NOMO-1 treated with DMSO at 0.1 percent for 48 hours (cell line): Measurements from ENCODE around the gene THRB.

Experiments
- DNase-seq: peaks from one replicate; lab custom pipeline; 2025; ENCODE audit not compliant: unreplicated experiment; lab: John Stamatoyannopoulos, UW

Gene THRB

DNA sequence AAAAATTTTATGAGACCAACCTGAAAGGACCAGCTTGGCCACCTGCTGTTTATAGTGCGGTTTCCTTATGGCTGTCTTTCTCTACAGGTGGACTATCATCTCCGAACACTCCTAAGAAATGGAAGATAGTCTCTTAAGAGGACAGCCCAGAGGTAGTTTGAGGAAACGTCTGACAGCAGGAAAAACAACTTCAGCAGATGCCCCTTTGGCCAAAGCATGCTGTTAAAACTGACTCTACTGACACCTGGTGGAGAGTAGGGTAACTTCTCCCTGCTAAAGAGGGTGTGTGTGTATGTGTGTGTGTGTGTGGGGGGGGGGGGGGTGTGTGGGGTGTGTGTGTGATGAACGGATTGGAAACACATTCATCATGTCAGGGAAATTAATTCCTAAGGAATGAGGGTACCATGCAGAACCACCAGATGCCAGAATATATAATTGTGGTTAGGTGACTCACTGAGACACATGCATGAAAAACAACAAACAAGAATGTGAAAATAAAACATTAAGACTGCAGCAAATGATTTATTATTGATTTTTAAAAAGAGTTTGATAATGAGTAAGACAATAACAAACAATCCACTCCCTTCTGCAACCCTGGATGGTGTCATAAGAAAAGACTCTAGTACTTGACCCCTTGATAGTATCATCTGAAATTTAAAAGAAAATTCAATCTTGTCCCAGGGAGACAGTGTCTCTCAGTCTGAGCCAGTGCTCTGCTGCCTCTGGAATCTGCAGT, 256.5 kb downstream of the THRB start:
- DNase-seq = peak; percentile 20

DNA sequence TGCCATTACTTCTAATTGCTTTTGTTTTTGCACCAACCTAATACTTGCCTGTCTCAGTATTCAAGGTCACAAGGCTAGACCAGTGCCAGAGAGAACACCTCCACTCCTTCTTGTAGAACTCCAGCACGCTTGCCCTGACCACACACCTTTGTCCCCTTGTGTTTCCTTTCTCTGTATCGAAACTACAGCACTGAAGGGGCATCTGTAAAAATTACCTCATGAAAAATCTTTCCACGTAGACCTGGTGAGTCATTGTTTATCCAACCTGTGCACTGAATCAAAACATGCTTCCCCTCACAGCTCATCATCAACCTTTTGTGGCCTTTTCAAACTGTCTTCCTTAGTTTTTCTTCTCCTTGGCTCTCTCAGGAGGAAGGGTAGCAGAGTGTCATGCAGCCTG, 259.5 kb downstream of the THRB start:
- DNase-seq = no peak

DNA sequence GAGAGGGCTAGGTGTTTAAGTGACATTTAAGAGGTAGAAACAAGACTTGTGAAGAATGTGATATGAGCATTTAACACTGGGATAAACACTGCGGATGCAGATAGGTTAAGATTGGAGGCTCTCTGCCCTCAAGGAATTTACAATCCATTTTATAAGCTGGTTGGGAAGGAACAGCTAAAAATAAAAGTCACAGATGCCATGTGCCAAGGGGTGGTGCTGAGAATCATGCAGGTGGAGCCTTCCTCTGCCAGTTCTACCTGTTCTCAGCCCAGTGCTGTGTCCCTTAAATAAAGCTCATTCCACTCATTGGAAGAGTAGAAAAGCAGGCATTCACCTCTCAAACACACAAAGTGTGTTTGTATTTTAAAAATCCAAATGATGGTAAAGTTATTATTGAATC, 261.9 kb downstream of the THRB start:
- DNase-seq = no peak

DNA sequence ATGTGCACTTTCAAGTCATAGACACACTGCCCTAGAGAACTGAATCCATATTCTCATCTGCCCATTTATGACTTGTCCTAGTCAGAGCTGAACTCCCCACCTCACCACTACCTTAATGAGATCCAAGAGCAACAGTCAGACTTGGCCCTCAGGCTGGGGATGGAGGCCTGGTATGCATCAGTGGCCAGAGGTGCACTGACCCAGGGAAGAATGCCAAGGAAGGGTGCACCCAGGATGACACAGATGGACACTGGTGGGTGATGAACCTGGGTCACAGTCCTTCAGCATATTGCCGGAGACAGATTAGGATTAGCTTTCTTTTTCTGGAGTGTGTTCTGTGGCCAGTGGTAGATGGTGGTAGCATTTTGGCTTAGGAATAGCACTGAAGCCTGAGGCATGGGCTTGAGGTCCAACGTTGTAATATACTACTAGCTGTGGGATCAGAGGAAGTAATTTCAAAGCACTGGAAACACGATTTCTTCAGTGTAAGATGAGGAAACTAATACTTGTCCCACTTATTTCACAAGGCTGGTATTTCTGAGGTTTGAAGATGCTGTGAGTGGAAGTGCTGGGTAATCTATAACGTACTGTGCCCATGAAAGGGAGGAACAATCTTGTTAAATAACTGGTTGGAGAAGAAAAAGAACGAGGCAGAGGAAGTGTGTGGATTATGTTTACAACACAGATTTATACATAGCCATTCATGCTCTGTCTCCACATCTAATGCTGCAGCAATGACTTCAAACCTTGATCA, 265.0 kb downstream of the THRB start:
- DNase-seq = no peak

DNA sequence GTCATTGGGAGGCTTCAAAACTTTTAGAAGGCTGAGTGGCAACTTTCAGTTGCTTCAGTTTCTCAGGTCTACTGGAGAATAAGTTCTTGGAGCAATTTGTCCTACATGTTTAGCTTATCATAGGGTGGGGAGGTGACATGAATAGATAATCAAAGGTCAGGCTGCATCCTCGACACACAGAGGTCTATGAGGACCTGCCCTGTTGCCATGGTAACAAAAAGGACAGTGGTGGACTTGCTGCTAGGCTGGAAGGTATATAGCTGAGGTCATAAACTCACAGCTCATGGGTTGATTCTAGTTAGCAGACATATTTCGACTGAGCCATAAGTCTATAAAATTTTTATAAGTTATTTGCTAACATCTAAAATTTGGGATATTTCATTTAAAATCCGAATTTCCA, 267.0 kb downstream of the THRB start:
- DNase-seq = no peak

DNA sequence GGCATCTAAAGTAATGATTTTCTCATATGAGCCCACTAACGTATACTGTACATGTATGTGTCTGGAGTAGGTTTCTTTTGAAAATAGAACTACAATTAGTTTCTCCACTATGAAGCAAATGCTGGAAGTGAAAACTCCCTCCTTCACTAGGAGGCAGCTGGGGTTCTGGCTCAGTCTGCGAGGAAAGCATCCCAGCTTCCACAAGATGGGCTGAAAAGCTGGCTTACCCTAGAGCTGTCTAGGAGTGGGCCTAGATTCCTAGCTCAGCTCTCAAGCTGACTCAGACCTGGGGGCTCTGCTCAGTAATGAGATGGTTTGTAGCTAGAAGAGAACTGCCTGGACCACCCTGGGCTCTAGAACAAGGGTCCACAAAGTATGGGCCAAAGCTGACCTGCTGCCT, 268.3 kb downstream of the THRB start:
- no peak for DNase-seq

DNA sequence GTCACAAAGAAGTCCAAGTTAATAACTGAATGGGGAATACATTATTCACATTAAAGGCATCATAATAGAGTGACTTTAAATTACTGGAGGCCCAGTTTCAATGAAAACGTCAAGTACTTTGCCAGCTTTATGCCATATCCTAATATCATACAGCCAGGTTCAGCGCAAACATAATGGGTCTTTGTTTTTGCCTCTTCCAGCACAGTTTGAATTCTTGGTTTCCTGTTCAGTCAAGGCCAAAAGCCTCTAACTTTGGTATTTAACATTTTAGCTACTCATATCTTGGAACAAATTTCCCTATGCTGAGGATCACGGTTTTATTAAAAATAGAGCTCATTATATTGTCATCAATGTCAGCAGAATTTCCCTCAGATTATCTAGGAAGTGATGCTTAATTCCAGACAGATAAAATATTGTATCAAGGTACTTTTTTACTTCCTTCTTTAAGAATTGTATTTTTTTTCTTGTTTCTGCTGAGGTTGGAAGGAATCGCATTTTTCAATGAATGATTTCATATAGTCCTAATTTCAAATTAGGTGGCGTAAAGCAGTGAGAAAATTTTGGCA, 269.2 kb downstream of the THRB start:
- no peak for DNase-seq

DNA sequence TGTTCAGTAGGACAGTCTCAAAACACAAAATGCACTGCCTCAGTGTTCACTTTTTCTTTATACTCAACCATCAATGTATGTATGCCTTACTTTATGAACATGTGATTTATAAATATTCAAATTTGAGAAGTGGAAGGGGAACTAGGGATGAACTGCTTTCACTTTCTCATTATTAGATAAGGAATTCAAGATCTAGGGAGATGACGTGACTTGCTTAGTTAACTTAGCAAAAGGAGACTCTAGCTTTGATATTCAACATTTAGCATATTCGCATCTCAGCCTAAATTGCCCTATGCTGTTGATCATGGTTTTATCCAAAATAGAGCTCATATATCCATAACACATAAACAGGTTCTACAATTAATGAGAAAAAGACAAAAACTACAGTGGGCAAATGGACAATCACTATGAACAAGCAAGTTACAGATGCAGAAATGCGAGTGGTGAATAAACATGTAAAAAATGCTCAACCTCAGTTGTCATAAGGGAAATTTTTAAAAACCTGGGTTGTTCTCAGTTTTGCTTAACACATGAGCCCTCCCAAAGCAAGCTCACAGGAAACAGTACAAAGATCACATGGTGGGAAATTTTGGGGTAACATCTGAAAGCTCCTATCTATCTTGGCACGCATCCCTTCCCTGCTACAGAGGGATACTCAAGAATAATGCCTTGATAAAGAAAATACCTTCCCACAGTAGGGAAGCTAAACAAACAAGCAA, 269.8 kb downstream of the THRB start:
- no peak for DNase-seq

DNA sequence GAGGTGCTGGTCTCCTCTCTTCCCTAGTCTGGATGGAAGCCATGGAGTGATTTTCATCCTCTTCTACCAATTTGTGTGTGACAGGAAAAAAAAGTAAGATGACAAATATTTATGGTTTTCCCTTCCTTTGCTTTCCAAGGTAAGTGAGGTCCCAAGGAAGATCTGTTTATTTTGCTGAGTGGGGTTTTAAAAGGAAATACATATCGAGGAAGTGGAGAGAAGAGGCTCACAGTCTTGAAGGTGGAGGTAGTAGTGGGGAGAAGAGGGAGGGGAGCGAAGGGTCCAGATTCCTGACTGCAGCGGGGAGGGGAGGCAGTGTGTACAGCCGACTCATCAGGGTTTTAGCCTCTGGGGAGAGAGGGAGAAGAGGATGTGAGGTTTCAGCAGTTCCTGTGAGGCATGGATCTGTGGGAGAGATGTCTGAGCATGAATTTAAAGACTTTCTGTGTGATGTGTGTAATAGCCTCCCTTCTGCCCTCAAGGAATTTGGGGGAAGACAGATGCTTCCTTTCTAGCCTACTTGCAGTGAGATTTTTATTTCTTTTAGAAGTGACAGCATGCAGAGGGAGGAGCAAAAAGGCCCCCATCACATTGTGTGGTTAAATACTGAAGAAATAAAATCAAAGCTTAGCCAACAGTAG, 272.4 kb downstream of the THRB start:
- DNase-seq = no peak

DNA sequence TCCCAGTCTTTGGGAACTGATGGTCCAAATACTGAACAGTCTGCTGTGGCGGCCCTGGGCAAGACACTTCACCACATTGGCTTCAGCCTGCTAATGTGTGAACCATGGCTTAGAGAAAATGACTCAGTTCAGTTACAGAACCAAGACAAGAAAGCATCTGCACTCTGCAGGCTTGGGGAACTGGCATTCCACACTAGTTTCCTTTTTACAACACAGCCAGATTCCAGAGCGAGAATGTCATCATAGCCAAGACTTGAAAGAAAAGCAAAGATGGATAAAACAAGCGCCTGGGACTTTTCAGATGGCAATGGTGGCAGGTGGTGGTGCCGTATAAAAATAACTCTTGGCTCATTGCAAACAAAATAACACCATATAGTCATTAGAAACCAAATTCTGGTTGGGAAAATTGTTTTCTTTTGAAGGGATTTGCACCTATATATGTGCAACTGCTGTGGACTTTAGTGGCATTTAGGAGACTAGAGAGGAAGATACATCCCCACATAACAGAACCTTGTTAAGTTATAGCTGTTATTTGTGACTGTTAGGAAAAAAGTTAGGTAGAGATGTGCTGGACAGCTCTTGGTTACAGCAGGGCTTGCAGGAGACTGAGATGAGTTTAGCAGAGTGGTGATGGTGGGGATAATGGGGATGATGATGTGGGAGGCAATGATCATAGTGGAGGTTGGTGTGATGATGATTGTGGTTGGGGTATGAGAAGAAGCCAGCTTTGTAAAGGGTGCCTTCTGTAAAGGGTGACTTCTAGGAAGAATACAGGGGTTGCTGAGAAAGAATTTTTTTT, 273.6 kb downstream of the THRB start:
- DNase-seq = no peak

DNA sequence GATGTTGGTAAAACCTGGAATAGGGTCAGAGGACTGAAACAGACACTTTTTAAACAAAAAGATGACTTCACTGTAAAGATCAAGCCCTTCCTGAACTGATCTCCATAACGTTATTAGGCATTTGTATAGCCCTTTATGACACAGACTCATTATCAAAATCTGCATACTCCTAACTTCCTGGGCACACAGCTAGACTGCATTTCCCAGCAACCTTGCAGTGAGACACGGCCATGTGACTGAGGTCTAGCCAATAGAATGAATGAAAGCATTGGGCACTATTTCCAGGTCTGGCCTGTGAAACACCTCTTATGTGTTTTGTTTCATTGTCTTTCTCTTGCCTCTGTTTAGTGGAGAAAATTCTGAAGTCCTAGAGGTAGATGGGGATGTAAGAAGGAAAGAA, 279.1 kb downstream of the THRB start:
- no peak for DNase-seq

DNA sequence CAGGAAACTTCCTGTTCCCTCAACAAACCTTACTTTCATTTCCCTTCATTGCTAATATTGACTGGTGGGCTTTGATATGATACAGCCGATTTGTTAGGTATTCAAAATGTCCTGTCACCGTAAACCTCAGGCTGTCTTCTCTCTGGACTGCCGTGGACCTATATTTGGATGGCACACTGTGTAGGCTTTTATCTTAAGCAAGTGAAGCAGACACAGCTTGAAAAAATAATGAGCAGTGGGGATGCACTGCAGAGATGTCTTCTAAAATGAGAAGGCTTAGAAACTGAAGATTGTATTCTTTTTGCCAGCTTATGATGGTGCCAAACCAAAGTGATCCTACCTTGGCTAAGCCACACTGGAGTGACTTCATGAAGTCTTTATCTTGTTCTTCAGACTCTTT, 283.3 kb downstream of the THRB start:
- DNase-seq = no peak

DNA sequence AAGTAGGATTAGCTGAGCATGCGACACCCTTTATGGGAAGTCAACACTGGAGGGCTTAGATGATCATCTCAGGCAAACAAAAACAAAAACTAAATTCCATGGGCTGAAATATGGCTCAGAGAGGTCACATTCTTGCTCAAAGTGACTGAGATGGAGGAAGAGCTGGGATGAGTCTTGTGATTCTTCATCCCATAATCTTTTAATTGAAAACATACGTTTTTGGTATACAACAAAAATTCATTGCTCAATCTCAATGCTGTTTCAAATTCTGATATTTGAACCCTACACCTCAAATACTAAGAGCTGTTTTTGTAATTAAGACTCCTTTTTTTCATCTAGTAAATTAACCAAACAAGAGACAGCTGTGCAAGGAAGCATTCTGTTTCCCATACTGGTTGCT, 292.6 kb downstream of the THRB start:
- DNase-seq = no peak

DNA sequence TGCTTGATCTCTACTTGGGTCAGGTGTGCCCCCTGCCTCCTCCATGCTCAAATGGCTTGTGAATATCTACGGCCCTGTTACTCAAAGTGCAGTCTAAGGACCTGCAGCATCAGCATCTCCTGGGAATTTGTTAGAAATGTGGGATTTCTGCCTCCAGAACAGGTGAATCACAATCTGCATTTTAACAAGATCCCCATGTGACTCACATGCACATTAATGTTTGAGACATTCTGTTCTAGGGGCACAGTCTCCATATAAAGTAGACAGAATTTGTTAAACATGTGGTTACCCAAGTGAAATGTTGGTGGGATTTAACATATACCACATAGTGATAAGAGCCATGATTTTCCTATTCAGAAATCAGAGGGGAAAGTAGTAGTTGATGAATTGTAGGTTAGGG, 293.3 kb downstream of the THRB start:
- DNase-seq = no peak

DNA sequence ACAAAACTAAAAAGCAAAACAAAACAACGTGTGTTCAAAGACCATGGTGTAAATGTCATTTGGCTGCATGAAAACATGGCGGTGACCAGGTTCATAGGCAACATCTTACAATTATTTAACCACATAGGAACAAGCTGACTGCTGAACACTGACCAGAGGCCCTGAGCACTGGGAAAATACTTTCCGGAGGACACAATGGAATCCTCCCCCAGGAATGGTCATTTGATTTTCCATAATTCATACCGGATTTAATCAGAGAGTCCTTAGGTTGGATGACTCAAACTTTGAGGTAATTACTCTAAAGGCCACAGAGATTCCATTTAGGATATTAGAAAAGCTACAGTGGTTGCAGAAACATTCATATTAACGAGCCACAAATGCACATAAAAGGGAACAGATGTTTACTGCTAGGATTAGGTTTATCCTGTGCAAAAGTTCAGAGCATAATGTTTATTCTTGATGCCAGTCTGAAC, 294.8 kb downstream of the THRB start:
- DNase-seq = no peak

DNA sequence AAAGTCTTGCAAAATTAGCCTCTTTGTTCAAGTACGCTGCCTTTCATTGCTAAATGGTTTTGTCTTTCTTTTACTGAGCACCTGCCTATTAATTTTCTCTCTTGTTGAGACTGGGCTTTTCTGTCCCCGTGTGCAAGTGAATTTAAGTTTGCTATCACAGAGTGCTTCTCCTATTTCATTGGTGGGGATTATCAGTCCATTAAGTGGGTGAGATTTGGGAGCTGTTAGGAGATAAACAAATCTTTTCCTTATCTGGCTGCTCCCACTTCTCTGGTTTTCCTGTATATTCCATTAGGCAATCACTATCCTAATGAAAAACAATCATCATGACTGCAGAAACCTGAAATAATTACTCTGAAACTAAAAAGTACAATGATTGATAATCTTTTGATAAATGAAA, 295.4 kb downstream of the THRB start:
- DNase-seq = no peak

DNA sequence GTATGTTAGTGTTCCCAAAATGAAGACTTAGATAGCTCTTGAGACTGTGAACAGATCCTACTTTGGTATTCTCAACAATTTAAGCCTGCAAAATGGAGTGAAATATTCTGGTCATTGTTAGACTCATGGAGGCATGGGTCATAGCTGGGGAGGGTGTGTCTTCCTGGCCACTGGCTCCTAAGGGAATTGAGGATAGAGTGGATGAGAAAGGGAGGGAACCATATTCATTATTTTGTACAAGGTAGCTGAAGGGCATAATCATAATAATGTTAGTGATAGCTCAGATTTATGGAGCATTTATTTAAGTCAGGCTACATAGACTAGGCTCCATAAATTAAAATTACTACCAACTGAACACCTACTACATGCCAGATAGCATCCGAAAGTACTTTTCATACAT, 295.9 kb downstream of the THRB start:
- DNase-seq = no peak

DNA sequence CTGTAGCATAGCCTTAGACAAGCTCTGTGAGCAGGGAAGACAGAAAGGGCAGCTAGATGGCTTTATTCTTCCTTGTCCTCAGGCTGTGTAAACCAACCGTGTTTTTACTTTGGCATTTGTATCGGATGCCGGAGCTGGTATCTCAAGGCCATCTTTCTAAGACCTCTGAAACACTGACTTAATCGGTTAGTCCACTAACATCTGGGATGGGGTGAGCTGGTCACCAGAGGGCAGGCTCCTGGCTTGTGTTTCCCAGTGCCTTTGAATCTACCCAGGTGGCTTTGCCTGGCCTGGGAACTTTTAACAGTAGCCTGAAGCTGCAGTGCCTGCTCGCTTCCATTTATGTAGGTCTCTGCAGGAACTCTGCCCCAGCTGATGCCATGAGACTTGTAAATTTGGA, 296.8 kb downstream of the THRB start:
- DNase-seq = no peak

DNA sequence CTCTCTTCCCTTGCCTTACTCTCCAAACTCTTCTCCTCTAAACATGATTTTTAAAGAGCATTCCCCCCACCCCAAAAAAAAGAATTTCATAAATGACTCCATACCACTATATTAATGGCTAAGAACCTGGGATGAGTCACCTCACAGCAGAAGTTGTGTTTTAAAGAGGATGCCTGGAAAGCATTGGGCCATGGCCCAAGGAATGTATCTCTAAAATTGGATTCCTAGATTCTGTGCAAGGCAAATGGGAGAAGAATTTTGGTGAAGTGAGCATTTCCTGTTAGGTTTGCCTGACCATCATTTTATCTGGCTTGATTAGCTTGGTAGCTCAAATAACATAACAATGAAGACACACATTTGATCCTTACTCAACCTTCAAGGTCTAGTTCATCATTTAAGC, 298.1 kb downstream of the THRB start:
- DNase-seq = no peak

DNA sequence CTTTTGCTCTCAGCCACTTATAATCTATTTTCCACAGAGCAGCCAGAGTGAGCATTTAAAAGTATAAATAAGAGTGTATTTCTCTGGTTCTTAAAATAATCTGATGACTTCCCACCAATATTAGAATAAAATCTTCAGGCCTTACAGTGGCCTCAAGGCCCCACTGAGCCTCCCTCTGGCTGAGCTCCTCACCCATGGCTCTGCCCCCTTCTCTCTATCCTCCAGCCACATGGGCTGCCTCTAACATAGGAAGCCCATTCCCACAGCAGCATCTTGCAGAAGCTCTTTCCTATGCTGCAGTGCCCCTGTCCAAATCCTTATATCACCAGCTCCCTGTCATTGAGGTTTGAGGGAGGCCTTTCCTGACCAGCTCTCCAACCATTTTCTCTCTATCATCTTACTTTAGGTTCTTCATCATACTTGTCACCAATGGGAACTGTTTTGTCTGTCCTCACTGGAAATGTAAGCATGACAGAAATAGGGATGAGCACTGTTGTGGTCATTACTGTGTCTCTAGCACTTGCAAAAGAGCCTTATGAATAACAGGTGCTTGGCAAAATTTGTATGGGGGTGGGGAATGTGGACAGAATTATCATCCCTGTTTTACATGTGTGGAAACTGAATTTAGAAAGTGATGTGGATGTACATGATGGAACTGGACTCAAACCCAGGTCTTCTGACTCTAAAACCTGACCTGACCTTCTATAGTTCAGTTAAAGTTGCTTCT, 299.0 kb downstream of the THRB start:
- no peak for DNase-seq
